GM18508 (cell line): ENCODE results near the gene GDI1.

Experiments
- ATAC-seq: cut with Tn5 transposase; IDR thresholded peaks from one replicate; pipeline ENCODE4 v1.9.1; 2021; ENCODE audit warnings: moderate number of reproducible peaks; ENCODE audit not compliant: insufficient read depth, unreplicated experiment

The GDI1 gene

GRCh38 chrX:154458954-154459778 is 22.2 kb downstream of the GDI1 start:
- ATAC-seq = no peak

- ATAC-seq = no peak
Observed at GRCh38 chrX:154459832-154460231, 22.9 kb downstream of the GDI1 start.

GRCh38 chrX:154460326-154460725 is 23.4 kb downstream of the GDI1 start:
- ATAC-seq = no peak

GRCh38 chrX:154462396-154462795 is 25.4 kb downstream of the GDI1 start:
- ATAC-seq = no peak

GRCh38 chrX:154463611-154464220 is 26.8 kb downstream of the GDI1 start:
- no peak for ATAC-seq

GRCh38 chrX:154464806-154465365 is 27.9 kb downstream of the GDI1 start:
- no peak for ATAC-seq

GRCh38 chrX:154465601-154466000 is 28.6 kb downstream of the GDI1 start:
- ATAC-seq = no peak

- no peak for ATAC-seq
Observed at GRCh38 chrX:154466036-154466435, 29.1 kb downstream of the GDI1 start.

- ATAC-seq = no peak
Observed at GRCh38 chrX:154466907-154467306, 30.0 kb downstream of the GDI1 start.

- ATAC-seq = no peak
Observed at GRCh38 chrX:154467556-154467955, 30.6 kb downstream of the GDI1 start.

GRCh38 chrX:154468217-154468616 is 31.3 kb downstream of the GDI1 start:
- ATAC-seq = no peak

GRCh38 chrX:154469114-154469513 is 32.2 kb downstream of the GDI1 start:
- ATAC-seq = no peak

GRCh38 chrX:154469880-154470279 is 32.9 kb downstream of the GDI1 start:
- no peak for ATAC-seq

GRCh38 chrX:154470434-154470833 is 33.5 kb downstream of the GDI1 start:
- no peak for ATAC-seq

- ATAC-seq = no peak
Observed at GRCh38 chrX:154470914-154471568, 34.1 kb downstream of the GDI1 start.

GRCh38 chrX:154471839-154472684 is 35.1 kb downstream of the GDI1 start:
- ATAC-seq = no peak

GRCh38 chrX:154472685-154473632 is 36.0 kb downstream of the GDI1 start:
- no peak for ATAC-seq

- no peak for ATAC-seq
Observed at GRCh38 chrX:154473683-154474082, 36.7 kb downstream of the GDI1 start.

- no peak for ATAC-seq
Observed at GRCh38 chrX:154476821-154477220, 39.9 kb downstream of the GDI1 start.
